Activated T-cell treated with anti-CD3 and anti-CD28 coated beads, Interleukin-2, amount 50 U/mL, for 4 hours (primary cell): ENCODE data around the gene HMGXB4. TPM values are rescaled to one million over a fixed set of nuclear protein-coding genes. Genes with fewer than 3 reads are reported as not detected.
A peak's percentile ranks its signal among the peaks of the same experiment; 100 is the strongest.

Source experiments
- ATAC-seq, 2 donors: fragments of 200-7000 bp; cut with Tn5 transposase; one replicate each; pipeline ENCODE4 v1.10.0; 2021
- DNase-seq: peaks from one replicate; pipeline ENCODE4 v3.0.0-alpha.2; 2020
- H3K27me3 Mint-ChIP-seq: one replicate; pipeline ENCODE4 v1.8.0; 2021; ENCODE audit warnings: low read depth, mixed read lengths
- H3K36me3 Mint-ChIP-seq: one replicate; pipeline ENCODE4 v1.8.0; 2022; ENCODE audit warnings: mixed read lengths; ENCODE audit not compliant: insufficient read depth
- H3K4me1 Mint-ChIP-seq: one replicate; pipeline ENCODE4 v1.8.0; 2021; ENCODE audit warnings: low read depth, mixed read lengths
- H3K4me3 Mint-ChIP-seq: one replicate; pipeline ENCODE4 v1.8.0; 2021; ENCODE audit warnings: mild to moderate bottlenecking, moderate library complexity, mixed read lengths
- H3K9me3 Mint-ChIP-seq: one replicate; pipeline ENCODE4 v1.8.0; 2021; ENCODE audit warnings: mixed read lengths
- total RNA-seq, 3 donors: library from RNA; stranded (reverse); gene quantifications; one replicate each; pipeline ENCODE4 v1.2.1, GENCODE V29; 2021

Gene HMGXB4
- total RNA-seq, 3 donors from 2014 or later = 29.7 to 31.4 (median 30.6) TPM

- peaks cover 22% of the 10 kb centered on the region for H3K36me3 Mint-ChIP-seq
- no peaks in the 10 kb centered on the region for H3K27me3 Mint-ChIP-seq
- peaks cover 38% of the 10 kb centered on the region for H3K4me1 Mint-ChIP-seq
- DNase-seq = no peak
- H3K4me3 Mint-ChIP-seq = no peak overlapping the region
- peak; percentile 23 to 51 for ATAC-seq
- no peaks in the 10 kb centered on the region for H3K9me3 Mint-ChIP-seq
These were observed 76.7 kb downstream of the HMGXB4 start for GRCh38 chr22:35334004-35334403.

- Mint-ChIP-seq H3K9me3 (no peaks in the 10 kb centered on the region), H3K4me3 (no peak overlapping the region), H3K4me1 (peaks cover 24% of the 10 kb centered on the region), H3K27me3 (no peaks in the 10 kb centered on the region), H3K36me3 (peaks cover 24% of the 10 kb centered on the region)
- DNase-seq (no peak), ATAC-seq (no peak)
These were observed 78.2 kb downstream of the HMGXB4 start for GRCh38 chr22:35335468-35335867.

DNA sequence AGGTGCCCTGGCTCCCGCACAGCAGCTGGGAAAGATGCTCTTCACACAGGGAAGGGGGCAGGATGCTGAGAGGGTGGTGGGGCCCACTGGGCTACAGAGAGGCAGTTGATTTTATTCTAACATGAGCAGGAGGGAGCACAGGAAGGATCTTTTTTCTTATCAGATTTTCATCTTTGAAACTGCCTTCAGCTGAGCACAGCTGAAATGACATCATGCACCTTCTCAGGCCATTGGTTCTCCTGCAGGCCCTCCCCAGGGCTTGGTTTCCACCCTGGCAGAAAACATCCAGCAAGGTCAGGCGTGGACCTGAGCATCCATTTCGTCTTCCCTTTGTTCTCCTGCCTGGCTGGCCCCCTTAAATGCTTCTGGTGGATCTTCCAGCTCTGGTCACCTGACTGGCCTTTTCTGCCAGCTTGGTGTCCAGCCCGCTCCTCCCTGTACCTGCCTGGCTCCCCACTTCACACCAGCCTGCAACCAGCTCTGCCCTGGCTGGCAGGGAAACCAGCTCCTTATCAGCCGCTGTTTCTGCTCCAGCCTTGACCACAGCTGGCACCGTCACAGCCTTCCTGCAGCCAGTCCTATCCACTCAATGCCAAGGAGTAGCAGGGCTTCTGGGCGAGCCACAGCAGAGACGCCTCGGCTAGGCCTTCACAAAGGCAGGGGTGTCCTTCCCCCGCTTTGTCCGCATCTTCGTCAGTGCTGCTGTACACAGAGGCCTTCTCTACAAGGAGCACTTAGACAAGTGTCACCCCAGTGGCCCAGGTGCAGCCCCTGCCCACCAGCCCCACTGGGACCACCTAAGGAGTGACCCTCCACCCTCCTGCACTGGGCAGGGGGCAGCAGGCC lies 78.9 kb downstream of the HMGXB4 start:
- DNase-seq (no peak), ATAC-seq (no peak)
- Mint-ChIP-seq H3K9me3 (no peaks in the 10 kb centered on the region), H3K4me1 (peaks cover 17% of the 10 kb centered on the region), H3K4me3 (no peak overlapping the region), H3K36me3 (peaks cover 26% of the 10 kb centered on the region), H3K27me3 (no peaks in the 10 kb centered on the region)

DNA sequence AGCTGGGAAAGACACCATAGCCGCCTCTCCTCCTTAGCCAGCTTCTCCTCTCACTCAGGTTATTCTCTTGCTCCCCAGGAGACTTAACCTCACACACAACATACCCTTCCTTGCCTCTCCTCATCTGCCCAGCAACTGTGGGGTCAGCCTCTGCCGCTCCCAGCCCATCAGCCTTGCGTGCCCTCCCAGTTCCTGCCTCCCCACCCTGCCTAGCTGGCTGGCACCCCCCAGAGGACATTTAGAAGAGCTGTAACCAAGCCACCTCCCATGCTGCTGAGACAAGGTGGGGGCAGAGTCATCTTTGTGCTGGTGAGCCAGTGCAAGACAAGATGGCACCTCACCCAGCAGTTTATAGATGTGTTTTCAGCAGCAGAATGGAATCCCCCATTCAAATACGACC lies 80.6 kb downstream of the HMGXB4 start:
- H3K4me3 Mint-ChIP-seq = no peak overlapping the region
- peaks cover 15% of the 10 kb centered on the region for H3K4me1 Mint-ChIP-seq
- peaks cover 19% of the 10 kb centered on the region for H3K36me3 Mint-ChIP-seq
- H3K9me3 Mint-ChIP-seq = no peaks in the 10 kb centered on the region
- no peak for DNase-seq
- H3K27me3 Mint-ChIP-seq = no peaks in the 10 kb centered on the region
- peak in 1 of 2 donors; percentile 38 for ATAC-seq

GRCh38 chr22:35341090-35341874 lies 84.0 kb downstream of the HMGXB4 start:
- no peaks in the 10 kb centered on the region for H3K27me3 Mint-ChIP-seq
- H3K9me3 Mint-ChIP-seq = no peaks in the 10 kb centered on the region
- ATAC-seq (no peak), DNase-seq (no peak)
- H3K4me3 Mint-ChIP-seq = no peak overlapping the region
- H3K36me3 Mint-ChIP-seq = peaks cover 14% of the 10 kb centered on the region
- H3K4me1 Mint-ChIP-seq = no peaks in the 10 kb centered on the region

DNA sequence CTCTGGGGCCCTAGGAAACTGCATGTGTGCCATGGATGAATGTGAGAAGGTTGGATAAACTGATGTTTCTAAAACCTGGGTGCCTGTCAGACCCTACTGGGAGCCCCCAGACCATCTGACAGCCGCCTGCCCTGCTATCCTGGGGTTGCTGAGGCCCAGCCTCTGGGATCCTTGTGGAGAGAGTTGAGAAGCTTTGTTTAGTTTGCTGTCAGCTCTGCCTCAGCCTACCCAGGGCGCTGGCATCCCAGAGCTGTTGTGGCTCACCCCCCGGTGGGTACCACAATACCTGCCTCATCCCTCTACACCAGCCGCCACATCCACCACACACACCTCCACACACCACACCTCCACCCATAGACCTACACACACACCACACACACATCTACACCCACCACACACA lies 85.1 kb downstream of the HMGXB4 start:
- DNase-seq (no peak), ATAC-seq (no peak)
- Mint-ChIP-seq H3K9me3 (no peaks in the 10 kb centered on the region), H3K27me3 (no peaks in the 10 kb centered on the region), H3K4me3 (no peak overlapping the region), H3K36me3 (peaks cover 14% of the 10 kb centered on the region), H3K4me1 (no peaks in the 10 kb centered on the region)

DNA sequence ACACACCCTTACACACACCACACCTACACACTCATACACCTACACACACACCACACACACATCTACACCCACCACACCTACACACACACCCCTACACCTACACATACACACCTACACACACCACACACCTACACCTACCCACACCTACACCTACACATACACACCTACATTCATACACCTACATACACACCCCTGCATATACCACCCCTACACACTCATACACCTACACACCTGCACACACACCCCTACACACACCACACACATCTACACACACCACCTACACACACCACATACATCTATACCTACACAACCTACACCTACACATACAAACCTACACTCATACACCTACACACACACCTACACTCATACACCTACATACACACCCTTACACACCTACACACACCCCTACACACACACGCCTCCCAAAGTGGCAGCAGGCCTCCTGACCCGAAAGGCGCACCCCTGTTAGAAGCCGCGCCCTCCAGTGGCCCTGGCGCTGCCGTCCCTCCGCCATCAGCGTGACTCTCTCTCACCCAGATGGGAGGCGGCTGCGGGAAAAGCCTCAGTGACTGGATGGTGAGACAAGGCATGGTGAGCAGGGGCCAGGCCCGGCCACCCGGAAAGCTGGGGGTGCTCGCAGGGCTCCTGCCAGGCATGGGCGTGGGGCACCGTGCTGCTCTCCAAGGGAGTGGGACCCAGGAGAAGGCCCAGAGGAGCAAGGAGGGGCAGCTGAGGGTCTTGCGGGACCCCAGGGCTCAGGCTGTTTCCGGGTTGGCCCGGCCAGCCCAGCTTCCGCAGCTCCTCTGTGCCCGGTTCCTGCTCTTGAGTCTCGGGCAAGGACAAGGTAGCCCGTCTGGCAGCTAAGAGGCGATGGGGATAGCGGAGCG lies 86.6 kb downstream of the HMGXB4 start:
- Mint-ChIP-seq H3K27me3 (no peaks in the 10 kb centered on the region), H3K9me3 (no peaks in the 10 kb centered on the region), H3K4me3 (no peak overlapping the region), H3K4me1 (no peaks in the 10 kb centered on the region), H3K36me3 (peaks cover 12% of the 10 kb centered on the region)
- ATAC-seq = peak in 1 of 2 donors; percentile 32
- no peak for DNase-seq

DNA sequence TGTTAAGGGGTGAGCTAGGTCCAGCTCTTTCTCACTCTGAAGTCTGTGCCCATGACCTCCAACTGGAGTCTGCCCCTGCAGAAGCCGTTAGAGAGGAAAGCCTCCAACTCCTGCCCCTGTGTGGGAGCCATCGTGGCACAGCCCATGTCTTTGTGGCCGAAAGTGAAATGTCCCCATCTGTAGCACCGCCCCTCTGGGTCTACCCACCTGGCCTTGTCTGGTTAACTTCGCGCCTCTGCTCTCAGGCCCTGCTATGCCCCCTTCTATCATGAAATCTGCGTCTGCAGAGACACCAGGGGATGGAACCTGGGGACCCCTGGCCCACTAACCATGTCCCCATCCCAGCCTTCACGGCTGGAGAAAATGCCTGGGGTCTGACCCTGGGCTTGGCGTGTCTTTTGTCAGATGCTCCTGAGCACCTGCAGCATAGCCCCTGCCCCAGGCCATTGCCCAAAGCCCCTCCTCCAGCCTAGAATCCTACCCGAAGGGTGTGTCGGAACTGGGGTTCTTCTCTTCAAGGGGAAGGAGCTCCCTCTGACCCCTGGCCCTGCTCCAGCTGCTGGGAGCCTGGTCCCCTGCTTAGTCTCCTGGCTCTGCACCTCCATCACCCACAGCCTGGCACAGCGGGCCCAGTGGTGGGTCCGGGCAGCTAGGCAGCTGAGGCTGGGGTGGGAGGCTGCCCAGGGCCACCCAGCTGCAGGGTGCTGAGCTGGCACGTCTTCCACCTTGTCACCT lies 87.8 kb downstream of the HMGXB4 start:
- no peaks in the 10 kb centered on the region for H3K27me3 Mint-ChIP-seq
- ATAC-seq (no peak), DNase-seq (no peak)
- H3K4me1 Mint-ChIP-seq = peaks cover 2% of the 10 kb centered on the region
- H3K9me3 Mint-ChIP-seq = no peaks in the 10 kb centered on the region
- peaks cover 8% of the 10 kb centered on the region for H3K36me3 Mint-ChIP-seq
- H3K4me3 Mint-ChIP-seq = no peak overlapping the region

Other genes starting within 250 kb of the HMGXB4 start
- not detected for gene ISX, start 191.3 kb upstream of the HMGXB4 start, total RNA-seq
- 10 to 100 TPM; 20.5 to 24.7 (median 23.0) TPM for gene TOM1, start 42.4 kb downstream of the HMGXB4 start, total RNA-seq
- gene HMOX1, start 123.6 kb downstream of the HMGXB4 start, total RNA-seq = 1 to 10 TPM; 1.2 to 3.0 (median 1.4) TPM
- gene MCM5, start 142.6 kb downstream of the HMGXB4 start, total RNA-seq = 100 to 1,000 TPM; 342 to 399 (median 361) TPM